Osteoblast (primary cell): Measurements from ENCODE around the gene KDR. TPM values are rescaled to one million over a fixed set of nuclear protein-coding genes. Genes with fewer than 3 reads are reported as not detected.

Experiments
- DNase-seq: peaks from one replicate; pipeline ENCODE4 v3.0.0; 2011; ENCODE audit warnings: low spot score, mixed read lengths; ENCODE audit not compliant: insufficient read length; ENCODE audit errors: missing footprints
- H2AFZ ChIP-seq: 2 replicates; pipeline ENCODE4 v1.6.0; 2011; ENCODE audit warnings: mild to moderate bottlenecking, low read length
- H3K27ac ChIP-seq: 2 replicates; pipeline ENCODE4 v1.5.1; 2011; ENCODE audit warnings: mild to moderate bottlenecking, low read depth, low read length, moderate library complexity
- H3K27me3 ChIP-seq: 2 replicates; pipeline ENCODE4 v1.6.0; 2012; ENCODE audit warnings: mild to moderate bottlenecking, control low read depth, inconsistent platforms, low read length, moderate library complexity; ENCODE audit not compliant: insufficient read depth
- H3K36me3 ChIP-seq: 2 replicates; pipeline ENCODE4 v1.5.1; 2011; ENCODE audit warnings: mild to moderate bottlenecking, low read length, control low read depth, moderate library complexity; ENCODE audit not compliant: insufficient read depth
- H3K4me1 ChIP-seq: 2 replicates; pipeline ENCODE4 v1.5.1; 2011; ENCODE audit warnings: mild to moderate bottlenecking, low read length, control low read depth, moderate library complexity; ENCODE audit not compliant: insufficient read depth
- H3K4me2 ChIP-seq: 2 replicates; pipeline ENCODE4 v1.6.0; 2011; ENCODE audit warnings: mild to moderate bottlenecking, low read length; ENCODE audit not compliant: insufficient read depth
- H3K4me3 ChIP-seq: fragments of 200-600 bp; sonication (generic); 3 replicates; pipeline ENCODE4 v1.5.1; 2012; ENCODE audit warnings: mild to moderate bottlenecking, low read length, inconsistent platforms; ENCODE audit not compliant: insufficient read depth
- H3K79me2 ChIP-seq: 2 replicates; pipeline ENCODE4 v1.6.0; 2012; ENCODE audit warnings: mild to moderate bottlenecking, low read length, control low read depth, inconsistent platforms; ENCODE audit not compliant: insufficient read depth
- H3K9me3 ChIP-seq: 2 replicates; pipeline ENCODE4 v1.5.1; 2011; ENCODE audit warnings: low read depth, low read length, control low read depth
- H4K20me1 ChIP-seq: 2 replicates; pipeline ENCODE4 v1.6.0; 2012; ENCODE audit warnings: mild to moderate bottlenecking, low read length, control low read depth; ENCODE audit not compliant: insufficient read depth
- total RNA-seq: library from RNA; depleted of rRNA; stranded (reverse); fragments of >200 nt; gene quantifications from 2 replicates; pipeline ENCODE4 v1.2.3, GENCODE V29; 2012
- TF ChIP-seq, protein P1 (sequence below): IDR thresholded peaks from 2 replicates; pipeline ENCODE4 v1.5.1; 2011; ENCODE audit warnings: mild to moderate bottlenecking, low read depth, low read length, moderate library complexity; ENCODE audit errors: extremely low read depth

The KDR gene
- total RNA-seq, 1 donor = not detected

GRCh38 chr4:55033296-55033695 is 92.1 kb downstream of the KDR start:
- Histone ChIP-seq H4K20me1 (no peaks in the 10 kb centered on the region), H3K27me3 (no peaks in the 10 kb centered on the region), H3K4me1 (no peaks in the 10 kb centered on the region), H3K4me2 (no peak overlapping the region), H2AFZ (no peak overlapping the region), H3K79me2 (no peaks in the 10 kb centered on the region), H3K4me3 (no peak overlapping the region), H3K36me3 (no peaks in the 10 kb centered on the region), H3K27ac (no peak overlapping the region), H3K9me3 (no peaks in the 10 kb centered on the region)
- no peak for DNase-seq
- TF ChIP-seq, protein P1, sequence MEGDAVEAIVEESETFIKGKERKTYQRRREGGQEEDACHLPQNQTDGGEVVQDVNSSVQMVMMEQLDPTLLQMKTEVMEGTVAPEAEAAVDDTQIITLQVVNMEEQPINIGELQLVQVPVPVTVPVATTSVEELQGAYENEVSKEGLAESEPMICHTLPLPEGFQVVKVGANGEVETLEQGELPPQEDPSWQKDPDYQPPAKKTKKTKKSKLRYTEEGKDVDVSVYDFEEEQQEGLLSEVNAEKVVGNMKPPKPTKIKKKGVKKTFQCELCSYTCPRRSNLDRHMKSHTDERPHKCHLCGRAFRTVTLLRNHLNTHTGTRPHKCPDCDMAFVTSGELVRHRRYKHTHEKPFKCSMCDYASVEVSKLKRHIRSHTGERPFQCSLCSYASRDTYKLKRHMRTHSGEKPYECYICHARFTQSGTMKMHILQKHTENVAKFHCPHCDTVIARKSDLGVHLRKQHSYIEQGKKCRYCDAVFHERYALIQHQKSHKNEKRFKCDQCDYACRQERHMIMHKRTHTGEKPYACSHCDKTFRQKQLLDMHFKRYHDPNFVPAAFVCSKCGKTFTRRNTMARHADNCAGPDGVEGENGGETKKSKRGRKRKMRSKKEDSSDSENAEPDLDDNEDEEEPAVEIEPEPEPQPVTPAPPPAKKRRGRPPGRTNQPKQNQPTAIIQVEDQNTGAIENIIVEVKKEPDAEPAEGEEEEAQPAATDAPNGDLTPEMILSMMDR = no peak

- H3K9me3 ChIP-seq = no peaks in the 10 kb centered on the region
- H4K20me1 ChIP-seq = no peaks in the 10 kb centered on the region
- H2AFZ ChIP-seq = no peak overlapping the region
- no peak for DNase-seq
- no peak overlapping the region for H3K4me2 ChIP-seq
- H3K27me3 ChIP-seq = no peaks in the 10 kb centered on the region
- TF ChIP-seq, protein P1 = no peak
- no peak overlapping the region for H3K27ac ChIP-seq
- H3K36me3 ChIP-seq = no peaks in the 10 kb centered on the region
- H3K4me1 ChIP-seq = no peaks in the 10 kb centered on the region
- no peaks in the 10 kb centered on the region for H3K79me2 ChIP-seq
- H3K4me3 ChIP-seq = no peak overlapping the region
Observed at GRCh38 chr4:55032788-55033187, 92.6 kb downstream of the KDR start.

GRCh38 chr4:55032179-55032578 is 93.2 kb downstream of the KDR start:
- no peaks in the 10 kb centered on the region for H3K27me3 ChIP-seq
- no peak overlapping the region for H3K27ac ChIP-seq
- H2AFZ ChIP-seq = no peak overlapping the region
- H4K20me1 ChIP-seq = no peaks in the 10 kb centered on the region
- no peak overlapping the region for H3K4me2 ChIP-seq
- H3K79me2 ChIP-seq = no peaks in the 10 kb centered on the region
- no peaks in the 10 kb centered on the region for H3K36me3 ChIP-seq
- no peak overlapping the region for H3K4me3 ChIP-seq
- H3K4me1 ChIP-seq = no peaks in the 10 kb centered on the region
- TF ChIP-seq, protein P1 = no peak
- DNase-seq = peak; percentile 27
- no peaks in the 10 kb centered on the region for H3K9me3 ChIP-seq

- Histone ChIP-seq H3K4me2 (no peak overlapping the region), H3K36me3 (no peaks in the 10 kb centered on the region), H3K27me3 (no peaks in the 10 kb centered on the region), H3K79me2 (no peaks in the 10 kb centered on the region), H3K27ac (no peak overlapping the region), H3K4me3 (no peak overlapping the region), H2AFZ (no peak overlapping the region), H3K9me3 (no peaks in the 10 kb centered on the region), H3K4me1 (no peaks in the 10 kb centered on the region), H4K20me1 (no peaks in the 10 kb centered on the region)
- TF ChIP-seq, protein P1 = no peak
- no peak for DNase-seq
Observed at GRCh38 chr4:55031158-55031557, 94.2 kb downstream of the KDR start.
